ENCODE results near the gene SCARF2. TPM values are rescaled to one million over a fixed set of nuclear protein-coding genes. Genes with fewer than 3 reads are reported as not detected.
A peak's percentile ranks its signal among the peaks of the same experiment; 100 is the strongest.

Gene SCARF2
- total RNA-seq, 1 experiment from 2014 or later, result 26.3 TPM

GRCh38 chr22:20459862-20460261 lies 22.2 kb upstream of the SCARF2 start:
- Mint-ChIP-seq H3K4me3 (no peak overlapping the region), H3K4me1 (peaks cover 30% of the 10 kb centered on the region), H3K9me3 (no peaks in the 10 kb centered on the region), H3K36me3 (no peaks in the 10 kb centered on the region), H3K27ac (no peak overlapping the region), H3K27me3 (ENCODE audit: low read depth) (no peaks in the 10 kb centered on the region)
- ChIA-PET CTCF (interaction anchor here (0.6 to 1.2 kb wide), 3 partner anchors 21 to 303 kb away, joined by 3 to 7 read pairs (median 3); no protein-coding TSS in a partner anchor), POLR2A (no interaction called here)
- ATAC-seq, result no peak
- TF ChIP-seq STAT6 (CRISPR knock-in tag; conservative IDR thresholded peaks at IDR 0.05; ENCODE audit: low read depth), result no peak
- no peak for DNase-seq (ENCODE audit: low spot score)

- ATAC-seq, result peak; percentile 33; the same call in 1 of the 2 replicates
- H3K4me1 Mint-ChIP-seq, result peaks cover 30% of the 10 kb centered on the region
- TF ChIP-seq CDX4 (CRISPR knock-in tag; IDR thresholded peaks at IDR 0.05; ENCODE audit: borderline replicate concordance), result no peak
- TF ChIP-seq, protein P1, sequence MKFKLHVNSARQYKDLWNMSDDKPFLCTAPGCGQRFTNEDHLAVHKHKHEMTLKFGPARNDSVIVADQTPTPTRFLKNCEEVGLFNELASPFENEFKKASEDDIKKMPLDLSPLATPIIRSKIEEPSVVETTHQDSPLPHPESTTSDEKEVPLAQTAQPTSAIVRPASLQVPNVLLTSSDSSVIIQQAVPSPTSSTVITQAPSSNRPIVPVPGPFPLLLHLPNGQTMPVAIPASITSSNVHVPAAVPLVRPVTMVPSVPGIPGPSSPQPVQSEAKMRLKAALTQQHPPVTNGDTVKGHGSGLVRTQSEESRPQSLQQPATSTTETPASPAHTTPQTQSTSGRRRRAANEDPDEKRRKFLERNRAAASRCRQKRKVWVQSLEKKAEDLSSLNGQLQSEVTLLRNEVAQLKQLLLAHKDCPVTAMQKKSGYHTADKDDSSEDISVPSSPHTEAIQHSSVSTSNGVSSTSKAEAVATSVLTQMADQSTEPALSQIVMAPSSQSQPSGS (CRISPR knock-in tag; IDR thresholded peaks at IDR 0.05; ENCODE audit: borderline replicate concordance, low read depth), result no peak
- TF ChIP-seq, protein P2, sequence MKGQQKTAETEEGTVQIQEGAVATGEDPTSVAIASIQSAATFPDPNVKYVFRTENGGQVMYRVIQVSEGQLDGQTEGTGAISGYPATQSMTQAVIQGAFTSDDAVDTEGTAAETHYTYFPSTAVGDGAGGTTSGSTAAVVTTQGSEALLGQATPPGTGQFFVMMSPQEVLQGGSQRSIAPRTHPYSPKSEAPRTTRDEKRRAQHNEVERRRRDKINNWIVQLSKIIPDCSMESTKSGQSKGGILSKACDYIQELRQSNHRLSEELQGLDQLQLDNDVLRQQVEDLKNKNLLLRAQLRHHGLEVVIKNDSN (CRISPR knock-in tag; IDR thresholded peaks at IDR 0.05), result no peak
- TF ChIP-seq, protein P3, sequence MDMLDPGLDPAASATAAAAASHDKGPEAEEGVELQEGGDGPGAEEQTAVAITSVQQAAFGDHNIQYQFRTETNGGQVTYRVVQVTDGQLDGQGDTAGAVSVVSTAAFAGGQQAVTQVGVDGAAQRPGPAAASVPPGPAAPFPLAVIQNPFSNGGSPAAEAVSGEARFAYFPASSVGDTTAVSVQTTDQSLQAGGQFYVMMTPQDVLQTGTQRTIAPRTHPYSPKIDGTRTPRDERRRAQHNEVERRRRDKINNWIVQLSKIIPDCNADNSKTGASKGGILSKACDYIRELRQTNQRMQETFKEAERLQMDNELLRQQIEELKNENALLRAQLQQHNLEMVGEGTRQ (CRISPR knock-in tag; IDR thresholded peaks at IDR 0.05), result no peak
- TF ChIP-seq, protein P4, sequence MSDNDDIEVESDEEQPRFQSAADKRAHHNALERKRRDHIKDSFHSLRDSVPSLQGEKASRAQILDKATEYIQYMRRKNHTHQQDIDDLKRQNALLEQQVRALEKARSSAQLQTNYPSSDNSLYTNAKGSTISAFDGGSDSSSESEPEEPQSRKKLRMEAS (CRISPR knock-in tag; IDR thresholded peaks at IDR 0.05), result no peak
- no peak for TF ChIP-seq ERG (CRISPR knock-in tag; IDR thresholded peaks at IDR 0.05)
Observed at GRCh38 chr22:20459152-20459542, 21.5 kb upstream of the SCARF2 start.

GRCh38 chr22:20458530-20459151 lies 21.0 kb upstream of the SCARF2 start:
- H3K4me1 Mint-ChIP-seq, result peaks cover 25% of the 10 kb centered on the region
- no peak for ATAC-seq
- TF ChIP-seq CREM (CRISPR knock-in tag; IDR thresholded peaks at IDR 0.05) (no peak), JAZF1 (CRISPR knock-in tag; IDR thresholded peaks at IDR 0.05) (no peak)
- CTCF ChIA-PET, result interaction anchor here (0.7 to 1.0 kb wide), 2 partner anchors 20 to 40 kb away, joined by 4 to 7 read pairs; no protein-coding TSS in a partner anchor
- no peaks in the 10 kb centered on the region for H3K9me3 Mint-ChIP-seq
- POLR2A ChIA-PET, result no interaction called here
- H3K27me3 Mint-ChIP-seq (ENCODE audit: low read depth), result no peaks in the 10 kb centered on the region
- no peak overlapping the region for H3K4me3 Mint-ChIP-seq
- peak overlapping the region; percentile 75 for H3K27ac Mint-ChIP-seq
- no peak for DNase-seq (ENCODE audit: low spot score)
- no peaks in the 10 kb centered on the region for H3K36me3 Mint-ChIP-seq

More at GRCh38 chr22:20459152-20459542, 21.5 kb upstream of the SCARF2 start:
- POLR2A ChIA-PET, result no interaction called here
- CTCF ChIA-PET, result interaction anchor here (0.7 to 1.0 kb wide), 2 partner anchors 21 to 41 kb away, joined by 4 to 7 read pairs; no protein-coding TSS in a partner anchor
- no peaks in the 10 kb centered on the region for H3K36me3 Mint-ChIP-seq
- H3K9me3 Mint-ChIP-seq, result no peaks in the 10 kb centered on the region
- H3K27me3 Mint-ChIP-seq (ENCODE audit: low read depth), result no peaks in the 10 kb centered on the region
- no peak overlapping the region for H3K27ac Mint-ChIP-seq
- H3K4me3 Mint-ChIP-seq, result no peak overlapping the region
- peak; percentile 28 for DNase-seq (ENCODE audit: low spot score)

All from WTC11 (cell line).